CD4-positive, alpha-beta T cell treated with Interleukin-15 for 4 hours (primary cell): ENCODE results near the gene NEK11.
A peak's percentile ranks its signal among the peaks of the same experiment; 100 is the strongest.

Source experiments
- DNase-seq: peaks from one replicate; pipeline ENCODE4 v3.0.0-alpha.2; 2020; ENCODE audit warnings: low spot score

The NEK11 gene

GRCh38 chr3:131140891-131141290, 114.2 kb downstream of the NEK11 start:
- no peak for DNase-seq

- no peak for DNase-seq
These were observed 115.1 kb downstream of the NEK11 start for GRCh38 chr3:131141770-131142169.

GRCh38 chr3:131142580-131142979, 115.9 kb downstream of the NEK11 start:
- no peak for DNase-seq

- DNase-seq = no peak
These were observed 117.1 kb downstream of the NEK11 start for GRCh38 chr3:131143802-131144201.

- DNase-seq = no peak
These were observed 120.9 kb downstream of the NEK11 start for GRCh38 chr3:131147534-131147933.

- no peak for DNase-seq
These were observed 131.8 kb downstream of the NEK11 start for GRCh38 chr3:131158434-131158833.

- no peak for DNase-seq
These were observed 135.8 kb downstream of the NEK11 start for GRCh38 chr3:131162516-131162915.

GRCh38 chr3:131167867-131168266, 141.2 kb downstream of the NEK11 start:
- no peak for DNase-seq

- no peak for DNase-seq
These were observed 142.7 kb downstream of the NEK11 start for GRCh38 chr3:131169331-131169730.

GRCh38 chr3:131172502-131173200, 146.0 kb downstream of the NEK11 start:
- DNase-seq = no peak

- DNase-seq = peak; percentile 22
These were observed 148.1 kb downstream of the NEK11 start for GRCh38 chr3:131174752-131175151.

- DNase-seq = no peak
These were observed 152.2 kb downstream of the NEK11 start for GRCh38 chr3:131178710-131179375.

- no peak for DNase-seq
These were observed 166.0 kb downstream of the NEK11 start for GRCh38 chr3:131192701-131193100.

- DNase-seq = no peak
These were observed 167.1 kb downstream of the NEK11 start for GRCh38 chr3:131193641-131194238.

- DNase-seq = no peak
These were observed 168.1 kb downstream of the NEK11 start for GRCh38 chr3:131194816-131195215.

GRCh38 chr3:131200636-131201199, 174.0 kb downstream of the NEK11 start:
- DNase-seq = no peak

GRCh38 chr3:131216330-131216729, 189.7 kb downstream of the NEK11 start:
- no peak for DNase-seq

GRCh38 chr3:131216801-131217200, 190.1 kb downstream of the NEK11 start:
- DNase-seq = no peak

- DNase-seq = no peak
These were observed 190.6 kb downstream of the NEK11 start for GRCh38 chr3:131217296-131217741.

GRCh38 chr3:131218196-131218595, 191.5 kb downstream of the NEK11 start:
- DNase-seq = no peak

- DNase-seq = no peak
These were observed 195.1 kb downstream of the NEK11 start for GRCh38 chr3:131221731-131222130.

GRCh38 chr3:131222599-131222998, 195.9 kb downstream of the NEK11 start:
- no peak for DNase-seq
